ENCODE data around the gene IL31RA.
"Not testable (repeated sequence)": the region's sequence is repeated elsewhere in the genome, so short reads cannot be mapped to it uniquely, and the experiment has no call there.

Gene IL31RA

DNA sequence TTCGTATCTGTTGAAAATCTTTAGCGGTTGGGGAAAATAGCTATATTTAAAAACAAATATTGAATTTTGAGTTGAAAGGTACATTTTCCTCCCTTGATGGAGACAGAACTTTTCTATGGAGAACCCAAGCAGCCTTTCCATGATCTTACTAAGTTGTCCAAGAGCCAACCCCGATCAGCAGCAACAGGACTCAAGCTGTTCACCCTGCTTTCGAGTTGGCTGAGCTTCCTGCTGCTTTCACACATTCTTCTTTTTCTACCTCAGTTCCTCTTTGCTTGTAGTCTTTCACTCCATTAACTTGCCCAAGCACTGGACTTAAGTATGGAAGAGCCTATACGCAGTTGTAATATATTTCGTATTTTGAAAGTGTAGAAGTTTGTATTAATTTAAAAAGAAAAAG lies 84.2 kb downstream of the IL31RA start:
- H3K4me3 ChIP-seq (ENCODE audit: extremely low read depth, insufficient read depth, low read length, poor library complexity, severe bottlenecking) = no peak overlapping the region
- no peak overlapping the region for H3K27ac ChIP-seq (ENCODE audit: low read depth, low read length, severe bottlenecking)
- no peaks in the 10 kb centered on the region for H3K9me3 ChIP-seq (ENCODE audit: control insufficient read depth, low read length)
- WGBS, 2 experiments (ENCODE audit: insufficient coverage in 2 of 2) = 100% methylated on average over 1 to 2 of the region's 6 CpGs
- H3K36me3 ChIP-seq (ENCODE audit: control insufficient read depth, insufficient read depth, low read length) = peaks cover 30% of the 10 kb centered on the region
- H3K4me1 ChIP-seq (ENCODE audit: control insufficient read depth, insufficient read depth, low read length, poor library complexity, severe bottlenecking) = no peaks in the 10 kb centered on the region

DNA sequence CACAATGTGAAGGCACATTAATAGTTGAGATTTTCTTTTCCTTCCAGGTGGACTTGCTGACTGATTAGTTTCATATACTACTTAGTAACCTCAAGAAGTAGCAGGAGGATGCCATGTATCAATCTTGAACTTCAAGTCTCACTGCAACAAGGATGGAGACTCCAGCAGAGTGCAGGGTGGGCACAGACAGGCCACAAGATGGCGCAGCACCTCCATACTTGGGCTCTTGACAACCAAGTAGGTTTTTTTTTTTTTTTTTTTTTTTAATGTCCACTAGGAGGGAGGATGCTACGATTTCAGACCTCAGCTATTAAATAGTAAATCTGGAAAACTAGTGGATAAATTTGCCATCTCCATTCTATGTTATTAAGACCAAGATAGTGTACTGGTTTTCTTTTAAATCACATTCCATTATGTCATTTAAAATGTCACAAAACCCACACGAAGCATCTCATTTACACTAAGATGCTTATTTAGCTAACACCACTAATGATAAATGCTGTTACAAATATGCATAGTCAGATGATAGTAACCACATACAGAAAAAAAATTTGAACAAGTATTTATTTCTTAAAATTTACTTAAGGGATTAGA lies 85.0 kb downstream of the IL31RA start:
- Histone ChIP-seq H3K4me1 (ENCODE audit: control insufficient read depth, insufficient read depth, low read length, poor library complexity, severe bottlenecking) (no peaks in the 10 kb centered on the region), H3K4me3 (ENCODE audit: extremely low read depth, insufficient read depth, low read length, poor library complexity, severe bottlenecking) (no peak overlapping the region), H3K27ac (ENCODE audit: low read depth, low read length, severe bottlenecking) (no peak overlapping the region), H3K9me3 (ENCODE audit: control insufficient read depth, low read length) (no peaks in the 10 kb centered on the region), H3K36me3 (ENCODE audit: control insufficient read depth, insufficient read depth, low read length) (peaks cover 36% of the 10 kb centered on the region)
- WGBS, 2 experiments (ENCODE audit: insufficient coverage in 2 of 2) = no CpG with 5 or more reads among the region's 3 CpGs

DNA sequence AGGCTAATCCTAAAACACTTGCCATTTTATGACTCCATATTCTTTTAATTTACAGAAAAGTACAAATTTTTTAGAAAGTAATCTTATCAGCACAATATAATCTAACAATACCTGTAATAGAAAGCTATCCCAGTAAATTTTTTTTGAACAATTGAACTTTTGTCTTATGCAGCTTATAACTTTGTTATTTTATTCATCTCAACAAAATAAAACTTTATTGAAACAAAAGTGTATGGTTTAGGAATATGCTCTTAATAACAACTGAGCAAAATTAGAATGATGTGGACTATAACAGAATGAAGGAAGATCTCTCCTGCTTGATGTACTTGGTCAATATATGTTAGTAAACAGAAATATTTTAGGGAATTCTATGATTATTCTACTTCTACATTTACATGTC lies 86.4 kb downstream of the IL31RA start:
- H3K4me1 ChIP-seq (ENCODE audit: control insufficient read depth, insufficient read depth, low read length, poor library complexity, severe bottlenecking); H3K9me3 ChIP-seq (ENCODE audit: control insufficient read depth, low read length); H3K4me3 ChIP-seq (ENCODE audit: extremely low read depth, insufficient read depth, low read length, poor library complexity, severe bottlenecking); H3K27ac ChIP-seq (ENCODE audit: low read depth, low read length, severe bottlenecking): not testable (repeated sequence)
- peaks cover 49% of the 10 kb centered on the region for H3K36me3 ChIP-seq (ENCODE audit: control insufficient read depth, insufficient read depth, low read length)

- not testable (repeated sequence) for H3K4me1 ChIP-seq (ENCODE audit: control insufficient read depth, insufficient read depth, low read length, poor library complexity, severe bottlenecking); H3K27ac ChIP-seq (ENCODE audit: low read depth, low read length, severe bottlenecking); H3K9me3 ChIP-seq (ENCODE audit: control insufficient read depth, low read length); H3K4me3 ChIP-seq (ENCODE audit: extremely low read depth, insufficient read depth, low read length, poor library complexity, severe bottlenecking)
- 97 to 100% methylated on average over 3 to 4 of the region's 4 CpGs for WGBS, 2 experiments (ENCODE audit: insufficient coverage in 2 of 2)
- peaks cover 59% of the 10 kb centered on the region for H3K36me3 ChIP-seq (ENCODE audit: control insufficient read depth, insufficient read depth, low read length)
These were observed 90.0 kb downstream of the IL31RA start for GRCh38 chr5:55941154-55941553.

GRCh38 chr5:55959208-55959607 lies 108.1 kb downstream of the IL31RA start:
- H3K9me3 ChIP-seq (ENCODE audit: control insufficient read depth, low read length) = no peaks in the 10 kb centered on the region
- no CpG with 5 or more reads among the region's 1 CpG for WGBS, 2 experiments (ENCODE audit: insufficient coverage in 2 of 2)
- no peak overlapping the region for H3K27ac ChIP-seq (ENCODE audit: low read depth, low read length, severe bottlenecking)
- no peaks in the 10 kb centered on the region for H3K4me1 ChIP-seq (ENCODE audit: control insufficient read depth, insufficient read depth, low read length, poor library complexity, severe bottlenecking)
- H3K36me3 ChIP-seq (ENCODE audit: control insufficient read depth, insufficient read depth, low read length) = peaks cover 82% of the 10 kb centered on the region
- no peak overlapping the region for H3K4me3 ChIP-seq (ENCODE audit: extremely low read depth, insufficient read depth, low read length, poor library complexity, severe bottlenecking)

GRCh38 chr5:55960779-55961178 lies 109.6 kb downstream of the IL31RA start:
- Histone ChIP-seq H3K4me1 (ENCODE audit: control insufficient read depth, insufficient read depth, low read length, poor library complexity, severe bottlenecking) (no peaks in the 10 kb centered on the region), H3K27ac (ENCODE audit: low read depth, low read length, severe bottlenecking) (no peak overlapping the region), H3K4me3 (ENCODE audit: extremely low read depth, insufficient read depth, low read length, poor library complexity, severe bottlenecking) (no peak overlapping the region), H3K36me3 (ENCODE audit: control insufficient read depth, insufficient read depth, low read length) (peaks cover 69% of the 10 kb centered on the region), H3K9me3 (ENCODE audit: control insufficient read depth, low read length) (no peaks in the 10 kb centered on the region)
- 81 to 92% methylated on average over 6 of the region's 7 CpGs for WGBS, 2 experiments (ENCODE audit: insufficient coverage in 2 of 2)

DNA sequence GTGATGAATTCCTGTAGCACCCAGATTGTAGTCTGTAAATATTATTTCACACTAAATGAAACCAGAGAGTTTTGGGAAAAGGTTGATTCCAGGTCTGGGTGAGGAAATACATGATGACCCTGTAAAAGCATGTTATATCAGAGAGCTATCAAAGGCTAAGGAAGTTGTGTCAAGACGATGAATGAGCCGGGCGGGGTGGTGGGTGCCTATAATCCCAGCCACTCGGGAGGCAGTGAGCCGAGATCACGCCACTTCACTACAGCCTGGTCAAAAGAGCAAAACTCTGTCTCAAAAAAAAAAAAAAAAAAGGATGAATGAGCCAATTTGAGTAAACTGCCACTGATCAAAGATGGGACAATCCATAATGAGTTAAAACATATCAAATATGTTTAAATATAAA lies 114.4 kb downstream of the IL31RA start:
- Histone ChIP-seq H3K9me3 (ENCODE audit: control insufficient read depth, low read length) (no peaks in the 10 kb centered on the region), H3K27ac (ENCODE audit: low read depth, low read length, severe bottlenecking) (no peak overlapping the region), H3K36me3 (ENCODE audit: control insufficient read depth, insufficient read depth, low read length) (peaks cover 61% of the 10 kb centered on the region), H3K4me1 (ENCODE audit: control insufficient read depth, insufficient read depth, low read length, poor library complexity, severe bottlenecking) (peaks cover 6% of the 10 kb centered on the region), H3K4me3 (ENCODE audit: extremely low read depth, insufficient read depth, low read length, poor library complexity, severe bottlenecking) (no peak overlapping the region)
- WGBS, 2 experiments (ENCODE audit: insufficient coverage in 2 of 2) = 100% methylated on average over 2 to 3 of the region's 6 CpGs

- H3K4me3 ChIP-seq (ENCODE audit: extremely low read depth, insufficient read depth, low read length, poor library complexity, severe bottlenecking) = no peak overlapping the region
- H3K4me1 ChIP-seq (ENCODE audit: control insufficient read depth, insufficient read depth, low read length, poor library complexity, severe bottlenecking) = peaks cover 6% of the 10 kb centered on the region
- H3K36me3 ChIP-seq (ENCODE audit: control insufficient read depth, insufficient read depth, low read length) = peaks cover 56% of the 10 kb centered on the region
- H3K27ac ChIP-seq (ENCODE audit: low read depth, low read length, severe bottlenecking) = no peak overlapping the region
- H3K9me3 ChIP-seq (ENCODE audit: control insufficient read depth, low read length) = no peaks in the 10 kb centered on the region
These were observed 115.1 kb downstream of the IL31RA start for GRCh38 chr5:55966284-55966683.

DNA sequence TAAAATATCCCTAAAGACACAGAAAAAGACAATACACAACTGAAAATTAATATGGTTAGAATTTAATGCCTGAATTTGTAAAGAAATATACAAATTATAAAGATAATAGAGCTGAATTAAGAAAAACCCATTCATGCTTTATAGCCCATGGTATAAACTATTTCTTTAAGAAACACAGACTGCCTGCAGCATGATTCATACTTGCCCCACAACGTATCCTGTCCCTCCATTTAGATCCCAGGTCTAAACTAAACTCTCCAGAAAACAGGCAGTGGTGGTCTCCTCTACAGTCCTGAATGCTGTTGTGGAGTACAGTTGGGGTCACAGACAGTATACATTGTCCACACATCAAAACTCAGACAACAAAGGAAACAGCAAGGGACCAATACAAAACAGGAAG lies 118.8 kb downstream of the IL31RA start:
- H3K36me3 ChIP-seq (ENCODE audit: control insufficient read depth, insufficient read depth, low read length) = peaks cover 70% of the 10 kb centered on the region
- no peak overlapping the region for H3K27ac ChIP-seq (ENCODE audit: low read depth, low read length, severe bottlenecking)
- no CpG with 5 or more reads among the region's 1 CpG for WGBS, 2 experiments (ENCODE audit: insufficient coverage in 2 of 2)

More for the DNA sequence above, 118.8 kb downstream of the IL31RA start:
- H3K9me3 ChIP-seq (ENCODE audit: control insufficient read depth, low read length) = no peaks in the 10 kb centered on the region
- H3K4me3 ChIP-seq (ENCODE audit: extremely low read depth, insufficient read depth, low read length, poor library complexity, severe bottlenecking) = no peak overlapping the region
- peaks cover 6% of the 10 kb centered on the region for H3K4me1 ChIP-seq (ENCODE audit: control insufficient read depth, insufficient read depth, low read length, poor library complexity, severe bottlenecking)
